HG02571 (cell line): ENCODE measurements around the gene RNF133.
"Not testable (repeated sequence)": the region's sequence is repeated elsewhere in the genome, so short reads cannot be mapped to it uniquely, and the experiment has no call there.

Experiments used
- ATAC-seq: cut with Tn5 transposase; IDR thresholded peaks from one replicate; pipeline ENCODE4 v1.9.1; 2021; ENCODE audit warnings: mild to moderate bottlenecking, moderate library complexity; ENCODE audit not compliant: unreplicated experiment

The RNF133 gene

DNA sequence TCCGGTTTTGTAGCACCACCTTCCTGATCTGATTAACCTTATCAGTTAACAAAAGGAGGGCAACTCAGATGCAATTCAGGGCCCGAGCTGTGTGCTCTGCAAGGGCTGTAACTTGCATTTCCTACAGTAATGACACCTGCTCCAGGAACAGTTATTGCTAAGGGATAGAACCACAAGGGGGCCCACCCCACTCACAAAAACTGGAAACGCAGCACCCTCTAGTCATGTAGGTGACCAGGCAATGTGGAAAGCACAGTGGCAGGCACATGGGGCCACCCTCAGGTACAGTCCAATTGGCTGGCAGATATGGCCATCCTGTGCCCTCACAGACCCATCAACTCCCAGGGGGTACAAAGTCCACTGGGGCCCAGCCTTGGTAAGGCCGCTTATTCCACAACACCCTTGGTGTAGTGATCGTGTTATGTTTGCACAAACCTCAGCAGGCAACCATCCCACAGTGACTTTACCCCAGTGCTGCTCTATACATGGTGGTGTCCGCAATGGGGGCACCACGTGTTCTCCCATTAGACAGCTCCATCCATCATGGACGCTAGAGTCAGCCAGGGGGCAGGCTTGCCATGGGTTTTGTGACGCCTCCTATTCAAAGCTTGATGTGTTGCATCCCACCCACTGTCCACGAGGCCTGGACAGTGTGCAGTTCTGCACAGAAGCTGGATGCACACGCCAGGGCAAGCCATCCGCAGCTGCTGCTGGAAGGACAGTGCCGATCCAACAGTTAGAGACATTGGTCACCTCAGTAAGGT lies 9.4 kb downstream of the RNF133 start:
- no peak for ATAC-seq

DNA sequence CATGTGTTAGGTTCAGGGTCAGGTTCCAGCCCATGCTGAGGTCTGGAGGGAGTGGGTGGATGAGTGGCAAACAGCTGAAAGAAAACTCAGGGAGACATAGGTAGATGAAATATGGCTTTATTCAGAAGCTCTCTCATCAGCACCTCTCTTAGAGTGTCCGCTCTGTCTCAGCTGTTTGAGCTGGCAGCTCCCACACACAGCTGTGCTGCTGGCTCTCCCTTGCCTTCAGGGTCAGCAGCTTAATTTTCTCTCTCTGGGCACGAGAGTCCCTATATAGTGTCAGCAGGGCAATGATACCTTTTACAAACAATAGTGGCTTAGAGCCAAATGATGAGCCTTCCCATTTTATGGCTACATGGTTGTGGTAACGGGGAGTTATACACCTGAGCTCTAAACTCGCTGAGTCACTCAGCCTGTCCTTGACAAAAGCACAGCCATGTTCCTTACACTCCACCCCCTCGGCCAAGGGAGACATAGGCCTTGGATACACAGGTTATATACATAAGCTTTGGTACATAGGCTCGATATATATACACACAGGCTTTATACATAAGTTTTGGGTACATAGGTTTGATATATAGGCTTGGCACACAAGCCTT lies 10.4 kb downstream of the RNF133 start:
- ATAC-seq: no peak

DNA sequence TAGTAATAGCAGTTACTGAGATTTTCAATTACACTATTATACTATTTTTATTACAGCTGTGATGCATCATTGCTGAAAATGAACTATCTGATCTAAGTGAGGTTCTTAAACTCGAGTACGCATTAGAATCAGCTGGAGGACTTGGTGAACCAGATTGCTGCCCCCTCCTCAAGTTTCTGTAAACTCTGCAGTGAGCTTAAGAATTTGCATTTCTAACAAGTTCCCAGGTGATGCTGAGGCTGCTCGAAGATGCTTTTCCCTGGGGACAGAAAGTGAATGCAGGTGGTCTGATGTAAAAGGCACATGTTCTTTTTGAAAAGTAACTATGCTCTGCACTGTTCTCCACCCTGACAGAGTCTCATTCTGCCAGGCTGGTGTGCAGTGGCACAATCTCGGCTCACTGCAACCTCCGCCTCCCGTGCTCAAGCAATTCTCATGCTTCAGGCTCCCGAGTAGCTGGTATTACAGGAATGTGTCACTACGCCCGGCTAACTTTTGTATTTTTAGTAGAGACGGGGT lies 12.5 kb downstream of the RNF133 start:
- ATAC-seq: no peak

DNA sequence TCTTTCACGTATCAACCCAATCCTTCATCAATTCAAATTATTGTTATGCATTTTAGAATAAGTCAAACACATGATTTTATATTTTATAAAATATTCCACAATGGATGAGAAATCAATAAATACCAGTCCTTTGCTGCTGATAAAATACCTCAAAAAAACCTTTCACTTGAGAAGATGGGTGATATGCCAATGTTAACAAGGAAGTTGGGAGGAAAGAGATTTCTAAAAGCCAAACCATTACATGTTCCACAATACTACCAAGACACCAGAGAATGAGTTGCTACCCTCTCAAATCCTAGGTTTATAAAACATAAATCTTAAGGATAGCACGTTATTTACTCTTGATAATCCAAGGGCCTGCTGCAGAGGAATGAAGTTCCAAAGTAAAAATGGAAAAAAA lies 14.4 kb downstream of the RNF133 start:
- no peak for ATAC-seq

DNA sequence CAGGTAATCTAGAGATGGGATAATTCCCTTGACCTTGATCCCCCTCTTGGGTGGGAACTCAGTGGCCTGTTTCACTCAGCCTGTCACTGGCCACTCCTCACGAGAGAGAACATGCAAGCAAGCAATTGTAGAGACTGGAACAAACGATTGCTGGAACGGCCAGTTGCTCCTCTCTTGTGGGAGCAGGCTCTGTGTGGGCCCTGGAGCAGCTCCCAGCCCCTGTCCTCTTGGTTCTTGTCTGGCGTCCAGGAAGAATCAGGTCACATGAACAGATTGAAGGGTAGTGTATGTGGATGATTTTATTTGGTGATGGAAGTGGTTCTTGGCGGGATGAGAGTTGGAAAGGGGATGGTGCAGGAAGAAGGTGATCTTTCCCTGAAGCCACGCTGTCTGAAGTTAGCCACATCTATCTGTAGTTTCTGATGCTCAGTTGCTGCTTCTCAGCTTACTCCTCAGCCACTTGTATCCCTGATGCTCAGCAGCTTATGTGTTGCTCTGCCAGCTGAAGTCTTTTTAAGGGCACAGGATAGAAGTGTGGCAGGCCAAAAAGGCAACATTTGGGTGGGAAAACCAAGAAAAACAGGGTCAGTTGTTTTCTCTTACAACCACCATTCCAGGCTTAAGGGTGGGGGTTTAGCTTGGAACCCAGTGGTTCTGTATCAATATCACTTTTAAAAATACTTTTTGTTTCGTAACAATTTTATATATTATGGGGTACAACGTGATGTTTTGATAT lies 15.9 kb downstream of the RNF133 start:
- ATAC-seq: no peak

DNA sequence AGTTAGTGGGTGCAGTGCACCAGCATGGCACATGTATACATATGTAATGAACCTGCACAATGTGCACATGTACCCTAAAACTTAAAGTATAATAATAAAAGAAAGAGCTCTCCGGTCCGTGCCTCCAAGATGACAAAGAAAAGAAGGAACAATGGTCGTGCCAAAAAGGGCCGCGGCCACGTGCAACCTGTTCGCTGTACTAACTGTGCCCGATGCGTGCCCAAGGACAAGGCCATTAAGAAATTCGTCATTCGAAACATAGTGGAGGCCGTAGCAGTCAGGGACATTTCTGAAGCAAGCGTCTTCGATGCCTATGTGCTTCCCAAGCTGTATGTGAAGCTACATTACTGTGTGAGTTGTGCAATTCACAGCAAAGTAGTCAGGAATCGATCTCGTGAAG lies 17.7 kb downstream of the RNF133 start:
- not testable (repeated sequence) for ATAC-seq

DNA sequence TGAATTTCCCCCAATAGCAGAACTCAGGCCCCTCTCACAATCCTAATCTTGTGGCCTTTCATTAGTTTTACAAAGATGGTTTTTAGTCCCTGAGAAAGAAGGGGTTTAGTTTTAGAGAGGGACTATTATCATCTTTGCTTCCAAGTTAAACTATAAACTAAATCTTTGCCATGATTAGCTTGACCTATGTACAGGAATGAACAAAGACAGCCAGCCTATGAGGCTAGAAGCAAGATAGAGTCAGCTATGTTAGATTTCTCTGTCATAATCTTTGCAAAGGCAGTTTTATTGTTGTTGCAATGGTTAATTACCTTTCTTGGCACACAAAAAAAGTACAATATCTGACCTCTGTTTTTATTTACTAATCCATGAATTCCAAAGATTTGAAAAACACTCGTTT lies 19.1 kb downstream of the RNF133 start:
- no peak for ATAC-seq

DNA sequence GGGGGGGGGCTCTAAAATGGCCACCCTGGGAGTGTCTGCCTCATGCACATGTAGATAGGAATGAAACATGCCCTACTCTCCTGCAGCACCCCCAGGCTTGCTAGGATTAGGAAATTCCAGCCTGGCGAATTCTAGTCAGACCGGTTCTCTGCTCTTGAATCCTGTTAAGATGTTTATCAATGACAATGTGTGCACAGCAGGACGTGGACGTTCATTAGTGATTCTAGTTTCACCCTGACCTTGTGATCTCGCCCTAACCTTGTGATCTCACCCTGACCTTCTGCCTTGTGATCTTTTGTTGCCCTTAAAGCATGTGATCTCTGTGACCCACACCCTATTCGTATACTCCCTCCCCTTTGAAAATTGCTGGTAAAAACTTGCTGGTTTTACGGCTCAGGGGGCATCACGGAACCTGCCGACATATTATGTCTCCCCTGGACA lies 19.6 kb downstream of the RNF133 start:
- not testable (repeated sequence) for ATAC-seq

DNA sequence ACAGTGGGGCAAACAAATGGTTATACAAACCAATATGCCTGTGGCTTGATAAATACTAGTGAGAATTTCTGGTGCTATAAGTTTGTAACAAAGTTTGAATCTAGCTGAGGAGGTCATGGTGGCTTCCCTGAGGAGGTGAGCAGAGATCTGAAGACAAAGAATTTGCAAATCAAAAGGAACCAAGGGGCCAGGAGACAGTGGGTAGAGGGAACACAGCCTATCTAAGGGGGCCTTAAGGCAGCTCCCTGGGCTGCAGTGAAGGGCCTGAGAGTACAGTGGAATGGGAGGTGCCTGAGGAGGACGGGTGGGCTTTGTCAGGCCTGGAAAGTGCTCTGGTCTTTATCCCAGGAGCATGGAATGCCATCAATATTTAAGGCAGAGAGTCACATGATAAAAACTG lies 21.8 kb downstream of the RNF133 start:
- no peak for ATAC-seq

DNA sequence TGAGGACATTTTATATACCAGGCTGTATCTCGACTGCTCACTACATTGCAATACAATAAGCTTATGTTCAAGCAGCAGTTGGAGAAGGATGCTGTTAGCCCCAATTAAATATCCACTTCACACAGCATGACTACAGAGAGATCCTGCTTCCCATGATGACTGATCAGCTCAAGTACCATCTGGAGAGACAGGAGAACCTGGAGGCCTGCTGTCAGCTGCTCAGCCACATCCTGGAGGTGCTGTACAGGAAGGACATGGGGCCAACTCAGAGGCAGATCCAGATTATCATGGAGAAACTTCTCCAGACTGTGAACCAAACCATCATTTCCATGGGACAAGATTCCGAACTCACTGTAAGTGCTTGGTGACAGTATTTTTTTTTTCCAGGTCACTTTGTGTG lies 22.5 kb downstream of the RNF133 start:
- ATAC-seq: no peak

DNA sequence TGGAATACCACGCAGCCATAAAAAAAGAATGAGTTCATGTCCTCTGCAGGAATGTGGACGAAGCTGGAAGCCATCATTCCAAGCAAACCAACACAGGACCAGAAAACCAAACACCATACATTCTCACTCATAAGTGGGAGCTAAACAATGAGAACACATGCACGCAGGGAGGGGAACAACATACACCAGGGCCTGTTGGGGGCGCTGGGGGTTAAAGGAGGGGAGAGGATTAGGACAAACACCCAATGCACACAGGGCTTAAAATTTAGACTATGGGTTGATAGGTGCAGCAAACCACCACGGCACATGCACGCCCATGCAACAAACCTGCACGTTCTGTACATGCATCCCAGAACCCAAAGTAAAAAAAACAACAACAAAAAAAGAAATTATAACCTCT lies 23.3 kb downstream of the RNF133 start:
- ATAC-seq: no peak

DNA sequence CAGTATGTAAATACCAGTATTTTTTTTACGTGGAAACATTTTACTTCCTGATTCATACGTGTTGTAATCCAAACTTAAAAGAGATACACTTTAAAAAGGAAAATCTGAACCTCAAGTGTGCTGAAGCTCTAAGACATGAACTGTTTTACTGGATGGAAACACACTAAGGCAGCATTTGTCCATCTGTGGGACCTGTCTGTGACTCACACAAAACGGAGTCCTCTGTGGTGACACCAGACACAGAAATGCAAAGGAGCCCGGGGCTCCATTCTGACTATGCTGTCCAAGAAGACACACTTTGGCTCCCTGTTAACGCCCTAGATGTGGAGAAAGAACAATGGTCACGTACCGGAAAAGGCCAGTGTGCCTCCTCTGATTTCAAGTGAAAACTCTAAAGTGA lies 23.9 kb downstream of the RNF133 start:
- ATAC-seq: no peak

DNA sequence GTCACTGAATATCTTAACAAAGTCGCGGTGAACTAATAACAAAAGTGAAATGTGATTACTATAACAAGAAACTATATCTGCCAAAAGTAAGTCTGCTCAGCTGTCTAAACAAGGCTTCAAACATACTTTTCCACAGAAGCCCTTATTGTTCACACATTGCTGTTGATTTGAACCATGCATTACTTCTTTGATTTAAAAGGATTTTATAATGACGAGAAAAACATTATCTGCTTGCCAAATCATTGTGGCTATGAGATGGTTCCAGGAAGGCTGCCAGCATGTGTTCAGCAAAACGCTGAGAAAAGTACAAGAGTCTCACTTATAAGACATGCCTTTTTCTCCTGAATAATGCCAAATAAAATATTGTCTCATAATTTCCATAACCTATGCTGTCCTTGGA lies 24.4 kb downstream of the RNF133 start:
- no peak for ATAC-seq

DNA sequence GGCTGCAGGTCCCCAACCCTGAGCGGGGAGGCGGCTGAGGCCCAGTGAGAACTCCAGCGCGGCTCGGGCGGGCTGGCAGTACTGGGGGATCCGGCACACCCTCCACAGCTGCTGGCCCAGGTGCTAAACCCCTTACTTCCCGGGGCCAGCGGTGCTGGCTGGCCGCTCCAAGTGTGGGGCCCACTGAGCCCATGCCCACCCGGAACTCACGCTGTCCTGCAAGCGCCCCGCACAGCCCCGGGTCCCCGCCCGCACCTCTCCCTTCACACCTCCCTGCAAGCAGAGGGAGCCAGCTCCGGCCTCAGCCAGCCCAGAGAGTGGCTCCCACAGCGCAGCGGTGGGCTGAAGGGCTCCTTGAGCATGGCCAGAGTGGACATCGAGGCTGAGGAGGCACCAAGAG lies 25.0 kb downstream of the RNF133 start:
- ATAC-seq: no peak

DNA sequence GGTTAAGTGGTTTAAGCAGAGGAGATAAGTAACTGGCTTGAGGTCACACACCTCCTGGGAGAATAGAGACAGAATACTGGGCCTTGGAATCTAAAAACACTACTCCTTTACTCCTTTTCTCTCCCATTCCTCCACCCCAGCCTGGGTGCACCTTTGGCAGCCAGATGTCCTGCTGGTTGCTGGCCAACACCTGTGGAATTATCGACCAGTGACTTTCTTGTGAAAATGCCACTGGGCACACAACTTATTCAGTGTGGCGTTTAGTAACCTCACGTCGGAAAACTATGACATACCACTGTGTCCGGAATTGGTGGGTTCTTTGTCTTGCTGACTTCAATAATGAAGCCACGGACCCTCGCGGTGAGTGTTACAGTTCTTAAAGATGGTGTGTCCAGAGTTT lies 26.4 kb downstream of the RNF133 start:
- no peak for ATAC-seq

DNA sequence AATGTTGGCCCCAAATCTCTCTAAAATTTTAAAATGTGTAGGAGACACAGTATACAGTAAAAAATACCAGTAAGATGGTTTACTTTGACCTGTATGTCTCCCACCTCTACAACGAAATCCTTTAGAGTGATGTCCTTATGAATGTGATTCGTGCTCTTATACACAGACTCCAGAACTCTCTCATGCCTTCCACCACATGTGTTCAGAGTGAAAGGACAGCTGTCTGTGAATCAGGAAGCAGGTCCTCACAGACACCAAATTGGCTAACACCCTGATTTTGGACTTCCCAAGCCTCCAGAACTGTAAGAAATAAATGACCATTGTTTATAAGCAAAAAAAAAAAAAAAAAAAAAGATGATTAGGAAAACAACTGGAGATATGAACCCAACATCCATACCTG lies 35.2 kb downstream of the RNF133 start:
- no peak for ATAC-seq

DNA sequence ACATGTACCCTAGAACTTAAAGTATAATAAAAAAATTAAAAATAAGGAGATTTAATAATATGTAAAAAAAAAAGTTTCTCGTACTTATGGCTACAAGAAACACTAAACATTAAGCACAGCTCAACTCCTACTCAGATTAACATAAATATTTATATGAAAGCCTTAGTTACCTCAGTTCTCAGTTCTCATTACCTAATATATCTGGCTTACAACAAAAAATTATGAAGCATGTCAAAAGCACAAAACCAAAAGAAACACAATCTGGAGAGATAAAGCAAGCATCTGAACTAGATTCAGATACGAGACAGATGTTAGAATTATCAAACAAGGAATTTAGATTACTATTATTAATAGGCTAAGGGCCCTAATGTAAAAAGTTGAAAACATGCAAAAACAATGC lies 40.1 kb downstream of the RNF133 start:
- no peak for ATAC-seq

DNA sequence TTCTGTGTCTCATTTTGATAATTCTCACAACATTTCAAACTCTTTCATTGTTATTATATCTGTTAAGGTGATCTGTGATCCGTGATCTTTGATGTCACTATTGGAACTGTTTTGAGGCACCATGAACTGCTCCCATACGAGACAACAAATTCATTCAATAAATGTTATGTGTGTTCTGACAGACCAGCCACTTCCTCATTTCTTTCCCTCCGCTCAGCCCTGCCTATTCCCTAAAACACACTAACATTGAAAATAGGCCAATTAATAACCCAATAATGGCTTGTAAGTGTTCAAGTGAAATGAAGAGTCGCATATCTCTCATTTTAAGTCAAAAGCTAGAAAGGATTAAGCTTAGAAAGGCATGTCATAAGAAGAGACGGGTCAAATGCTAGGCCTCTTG lies 45.2 kb downstream of the RNF133 start:
- no peak for ATAC-seq

DNA sequence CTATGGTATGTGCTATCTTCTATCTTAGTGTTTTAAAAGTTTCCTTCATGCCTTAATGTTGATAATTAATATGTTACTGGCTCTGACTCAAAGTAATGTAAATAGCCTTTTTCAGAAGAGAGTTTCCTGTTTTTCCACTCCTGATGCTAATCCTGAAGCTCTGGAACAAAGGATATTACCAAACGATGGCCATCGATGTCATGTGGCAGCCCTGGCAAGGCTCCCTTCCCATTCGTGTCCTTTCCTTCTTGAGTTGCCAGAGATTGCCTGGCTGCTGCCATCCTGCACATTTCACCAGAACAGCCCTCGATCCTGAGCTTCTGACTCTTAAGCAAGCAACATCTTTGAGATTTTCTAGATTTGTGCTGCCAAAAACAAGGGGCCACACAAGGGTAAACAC lies 46.0 kb downstream of the RNF133 start:
- ATAC-seq: no peak

DNA sequence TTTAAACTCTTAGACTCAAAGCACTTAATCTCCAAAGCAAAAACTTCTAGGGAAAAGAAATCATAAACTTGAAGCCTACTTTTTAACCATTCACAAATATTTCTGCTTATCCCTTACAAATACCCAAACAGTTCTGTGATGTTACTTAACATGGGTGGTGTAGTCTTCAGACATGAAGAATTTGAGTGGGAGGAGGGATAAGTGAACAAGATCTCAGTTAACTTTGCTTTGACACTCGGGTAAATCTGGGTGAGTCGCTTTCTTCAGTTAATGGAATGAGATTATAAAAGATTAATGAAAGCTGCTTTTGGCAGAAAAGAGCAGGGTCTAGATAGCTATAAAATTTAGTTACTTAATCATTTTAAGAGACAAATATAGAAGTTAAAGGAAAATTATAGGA lies 47.5 kb downstream of the RNF133 start:
- ATAC-seq: no peak
